ENCODE measurements around the gene UBAC2.

- no peak for TF ChIP-seq CTCF (IDR thresholded peaks at IDR 0.05)
- no peak for TF ChIP-seq POLR2A (IDR thresholded peaks at IDR 0.05)
These were observed 198.4 kb downstream of the UBAC2 start for GRCh38 chr13:99398916-99399622.
